Measurements from ENCODE around the gene RBM18. TPM values are rescaled to one million over a fixed set of nuclear protein-coding genes. Genes with fewer than 3 reads are reported as not detected.
A peak's percentile ranks its signal among the peaks of the same experiment; 100 is the strongest.

Gene RBM18
- total RNA-seq, 1 donor from 2014 or later = 8.0 TPM

- no peak for DNase-seq
These were observed 43.3 kb downstream of the RBM18 start for GRCh38 chr9:122221183-122221811.

GRCh38 chr9:122220673-122221182 is 43.9 kb downstream of the RBM18 start:
- DNase-seq = no peak

- DNase-seq = peak; percentile 43
These were observed 44.6 kb downstream of the RBM18 start for GRCh38 chr9:122219856-122220672.

DNA sequence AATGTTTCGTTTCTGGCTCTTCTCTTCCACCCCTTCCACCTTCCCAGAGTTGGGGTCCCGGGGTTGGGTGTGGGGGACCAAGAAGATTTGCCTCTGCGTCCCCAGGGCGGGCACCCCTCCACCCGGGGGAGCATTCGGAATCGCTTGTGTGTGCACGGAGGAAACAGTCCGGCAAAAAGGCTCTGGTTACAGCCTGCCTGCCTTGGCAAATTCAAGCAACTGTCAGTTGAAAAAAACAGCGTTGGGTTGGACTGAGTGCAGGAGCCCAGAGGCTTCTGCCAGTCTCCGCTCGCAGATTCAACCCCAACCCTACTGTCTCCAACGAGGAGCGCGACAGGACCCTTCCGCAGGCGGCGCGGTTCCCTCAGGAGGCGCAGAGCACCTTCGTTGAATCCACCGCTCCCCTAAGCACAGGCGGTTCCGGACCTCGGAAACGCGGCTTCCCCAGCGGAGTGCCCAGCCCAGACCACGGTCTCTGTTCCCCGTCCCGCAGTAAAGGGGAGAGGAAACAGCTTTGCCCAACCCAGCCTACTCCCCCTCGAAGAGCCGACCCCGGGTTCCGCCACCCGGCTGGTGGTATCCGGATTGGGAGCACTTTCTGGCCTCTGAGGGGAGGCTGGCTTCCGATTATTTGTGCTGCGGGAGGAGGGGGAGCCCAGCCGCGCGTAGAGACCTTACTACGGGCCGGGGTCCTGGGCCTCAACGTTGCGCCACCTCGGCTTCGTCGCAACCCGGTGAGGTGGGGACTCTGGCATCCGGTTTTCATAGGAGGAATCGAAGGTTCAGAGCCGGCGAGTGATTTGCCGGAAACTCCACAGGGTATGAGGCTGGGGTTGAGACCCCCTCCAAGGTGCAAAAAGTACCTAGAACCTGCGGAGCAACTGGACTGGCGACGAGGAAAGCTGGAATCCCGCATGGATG is 45.4 kb downstream of the RBM18 start:
- peak; percentile 59 for DNase-seq

- DNase-seq = peak; percentile 37
These were observed 46.3 kb downstream of the RBM18 start for GRCh38 chr9:122218071-122218934.

- no peak for DNase-seq
These were observed 47.0 kb downstream of the RBM18 start for GRCh38 chr9:122217640-122218039.

- no peak for DNase-seq
These were observed 47.7 kb downstream of the RBM18 start for GRCh38 chr9:122216798-122217418.

- no peak for DNase-seq
These were observed 48.4 kb downstream of the RBM18 start for GRCh38 chr9:122216138-122216797.

- no peak for DNase-seq
These were observed 49.0 kb downstream of the RBM18 start for GRCh38 chr9:122215663-122216062.

- no peak for DNase-seq
These were observed 50.1 kb downstream of the RBM18 start for GRCh38 chr9:122214507-122214906.

DNA sequence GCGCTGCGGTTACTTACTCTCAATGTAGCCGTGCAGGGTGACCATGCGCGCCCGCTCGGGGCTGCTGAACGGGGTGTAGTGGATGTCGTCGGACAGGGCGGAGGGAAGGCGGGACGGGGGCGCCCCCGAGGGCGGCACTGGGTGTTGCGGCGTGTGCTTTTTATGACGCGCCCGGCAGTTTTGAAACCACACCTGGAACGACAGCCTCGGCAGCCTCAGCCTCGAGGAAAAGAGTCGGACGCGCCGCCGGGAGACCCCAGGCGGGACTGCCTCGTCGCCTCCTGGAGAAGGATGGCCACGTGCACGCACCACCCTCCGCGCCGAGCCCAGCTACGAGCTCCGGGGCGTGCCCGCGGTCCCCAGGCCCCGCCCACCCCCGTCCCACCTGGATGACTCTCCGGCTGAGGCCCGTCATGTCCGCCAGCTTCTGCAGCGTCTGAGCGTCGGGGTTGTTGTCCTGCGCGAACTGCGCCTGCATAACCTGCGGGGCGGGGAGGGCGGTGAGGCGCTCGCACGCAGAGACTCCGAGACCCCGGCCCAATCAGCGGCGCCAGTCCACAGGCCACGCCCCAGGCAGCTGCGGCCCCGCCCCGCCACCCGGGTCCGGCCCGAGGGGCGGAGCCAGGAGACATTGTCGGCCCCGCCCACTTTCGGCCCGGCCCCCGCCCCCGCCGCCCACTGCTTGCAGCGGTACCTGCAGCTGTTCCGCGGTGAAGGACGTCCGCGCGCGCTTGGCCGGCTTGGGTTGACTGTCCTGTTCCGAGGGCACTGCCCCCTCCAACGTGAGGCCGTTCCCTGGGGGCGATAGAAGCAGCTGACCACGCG is 50.8 kb downstream of the RBM18 start:
- DNase-seq = no peak

DNA sequence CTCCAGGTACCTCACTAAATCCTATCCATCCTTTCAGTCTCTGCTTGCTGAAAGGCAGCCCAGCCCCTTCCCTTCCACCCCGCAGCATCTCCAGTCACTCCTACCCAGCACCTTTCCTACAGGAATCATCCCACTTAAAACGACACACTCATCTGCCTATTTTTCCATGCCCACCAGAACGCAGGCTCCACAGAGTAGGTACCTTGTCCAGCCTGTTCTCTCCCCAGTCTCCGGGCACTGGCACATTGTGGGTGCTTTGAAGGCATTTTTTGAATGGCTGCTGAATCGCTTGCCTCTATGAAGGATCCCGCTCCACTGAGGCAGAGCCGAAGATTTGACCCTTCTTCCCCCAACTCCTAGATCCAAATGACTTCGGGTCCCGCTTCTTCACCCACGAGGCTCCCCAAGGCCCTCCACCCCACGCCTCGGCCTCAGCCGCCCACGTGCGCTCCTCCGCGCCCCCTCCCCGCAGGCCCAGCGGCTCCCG is 51.5 kb downstream of the RBM18 start:
- DNase-seq = no peak

GRCh38 chr9:122212473-122213004 is 52.1 kb downstream of the RBM18 start:
- no peak for DNase-seq

DNA sequence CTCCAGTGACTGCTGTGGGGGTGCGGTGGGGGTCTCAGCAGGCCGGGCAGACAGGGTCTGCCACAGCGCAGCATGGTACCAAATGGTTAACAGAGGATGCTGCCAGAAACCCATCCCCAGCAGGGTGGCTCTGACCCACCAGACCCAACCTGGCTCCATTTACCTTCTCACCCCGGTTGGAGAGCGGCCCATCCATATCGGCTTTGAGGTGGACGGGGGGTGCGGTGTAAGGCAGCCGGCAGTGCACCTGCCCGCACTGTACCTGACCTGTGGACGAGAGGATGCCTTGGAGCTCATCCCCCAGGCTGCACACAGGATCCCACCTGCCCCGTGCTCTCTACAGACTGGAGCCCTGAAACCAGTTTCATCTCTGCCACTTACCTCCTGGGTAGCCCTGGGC is 55.2 kb downstream of the RBM18 start:
- no peak for DNase-seq

- no peak for DNase-seq
These were observed 57.5 kb downstream of the RBM18 start for GRCh38 chr9:122207096-122207495.

DNA sequence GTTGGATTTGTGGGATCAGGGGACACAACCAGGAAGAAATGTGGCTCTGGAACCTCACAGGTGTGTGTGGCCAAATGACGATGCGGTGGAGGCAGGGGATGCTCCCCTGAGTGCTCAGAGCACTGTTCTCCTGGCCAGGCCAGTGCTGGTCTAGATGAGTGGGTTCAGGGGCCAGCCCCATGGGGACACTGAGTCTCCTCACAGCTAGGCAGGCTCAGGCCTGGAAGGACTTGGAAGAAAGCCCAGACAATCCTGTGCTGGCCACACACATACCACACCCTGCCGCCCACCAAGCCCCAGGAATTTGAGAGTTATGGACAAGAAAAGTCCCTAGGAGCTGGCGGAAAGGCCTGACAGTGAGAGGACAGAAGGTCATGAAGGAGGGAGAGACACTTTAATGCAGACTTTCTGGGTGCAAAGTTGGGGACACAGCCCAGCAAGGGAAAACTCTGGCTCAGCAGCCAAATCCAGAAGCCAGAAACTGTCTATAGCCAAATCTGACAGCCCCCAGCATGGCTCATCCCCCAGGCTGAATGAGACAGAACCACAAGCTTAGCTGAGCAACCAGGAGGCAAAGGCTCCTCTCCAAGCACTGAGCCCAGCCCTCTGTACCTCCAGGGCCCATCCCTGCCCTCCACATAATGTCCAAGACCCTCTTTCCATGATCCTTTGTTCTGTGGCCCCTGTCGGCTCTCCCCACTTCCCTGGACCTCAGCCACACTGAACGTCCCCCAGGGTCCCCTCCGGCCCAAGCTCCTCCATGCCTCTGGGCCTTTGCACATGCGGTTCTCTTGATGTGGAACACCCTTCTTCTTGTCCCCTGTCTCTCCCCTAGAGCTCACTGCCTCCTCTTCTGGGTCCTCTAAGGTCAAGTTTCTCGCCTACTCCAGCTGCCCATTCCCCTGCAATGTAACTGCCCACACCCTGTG is 58.3 kb downstream of the RBM18 start:
- DNase-seq = no peak

- no peak for DNase-seq
These were observed 59.5 kb downstream of the RBM18 start for GRCh38 chr9:122205176-122205575.

GRCh38 chr9:122204491-122204890 is 60.1 kb downstream of the RBM18 start:
- no peak for DNase-seq
